Neural cell (in vitro differentiated cells): Measurements from ENCODE around the gene WDR83.

Source experiments
- EP300 ChIP-seq: fragments of 450-650 bp; conservative IDR thresholded peaks from 2 replicates; pipeline ENCODE4 v1.6.1; 2014; ENCODE audit warnings: antibody characterized with exemption, mild to moderate bottlenecking, moderate library complexity; ENCODE audit not compliant: poor library complexity, severe bottlenecking
- MXI1 ChIP-seq: fragments of 450-650 bp; conservative IDR thresholded peaks from 2 replicates; pipeline ENCODE4 v1.6.1; 2014; ENCODE audit warnings: antibody characterized with exemption, mild to moderate bottlenecking; ENCODE audit not compliant: poor library complexity, severe bottlenecking
- RAD21 ChIP-seq: fragments of 450-650 bp; conservative IDR thresholded peaks from 2 replicates; pipeline ENCODE4 v1.6.1; 2014; ENCODE audit warnings: antibody characterized with exemption, mild to moderate bottlenecking, moderate library complexity

- TF ChIP-seq MXI1 (peak; percentile 99), RAD21 (no peak), EP300 (no peak)
Measured at GRCh38 chr19:12723641-12724426, 57.2 kb downstream of the WDR83 start, which contains the start of gene TNPO2.
